ENCODE data around the gene SLC2A9. TPM values are rescaled to one million over a fixed set of nuclear protein-coding genes. Genes with fewer than 3 reads are reported as not detected.

Gene SLC2A9
- total and polyA plus RNA-seq, 4 donors: 2.1 to 16.5 (median 9.5) TPM

- Histone ChIP-seq H3K27me3 (ENCODE audit: control insufficient read depth in 1 of 2, insufficient read depth in 2 of 2, low read length in 1 of 2) (peaks cover 0 to 2% of the 10 kb centered on the region in 2 donors), H3K27ac (ENCODE audit: low read depth in 1 of 2, low read length in 2 of 2) (no peak overlapping the region), H3K36me3 (ENCODE audit: control insufficient read depth in 1 of 2, insufficient read depth in 2 of 2, low read length in 1 of 2) (no peaks in the 10 kb centered on the region), H3K4me3 (ENCODE audit: low read length in 2 of 2) (no peak overlapping the region), H3K9me3 (ENCODE audit: control insufficient read depth, low read length) (no peaks in the 10 kb centered on the region), H3K4me1 (ENCODE audit: control insufficient read depth in 1 of 2, insufficient read depth in 2 of 2, low read length in 2 of 2) (no peaks in the 10 kb centered on the region)
- intact Hi-C loops (cut with DNase I): no loop called here
- DNase-seq (no peak), ATAC-seq (ENCODE audit: low FRiP score) (no peak)
- 84 to 93% methylated on average over 2 of the region's 2 CpGs for WGBS, 2 donors
Observed at GRCh38 chr4:9832640-9833039, 188.7 kb downstream of the SLC2A9 start.

- ATAC-seq (ENCODE audit: low FRiP score) (no peak), DNase-seq (no peak)
- no peaks in the 10 kb centered on the region for H3K36me3 ChIP-seq (ENCODE audit: control insufficient read depth in 1 of 2, insufficient read depth in 2 of 2, low read length in 1 of 2)
- no peaks in the 10 kb centered on the region for H3K4me1 ChIP-seq (ENCODE audit: control insufficient read depth in 1 of 2, insufficient read depth in 2 of 2, low read length in 2 of 2)
- intact Hi-C loops (cut with DNase I): no loop called here
- no peaks in the 10 kb centered on the region for H3K27me3 ChIP-seq (ENCODE audit: control insufficient read depth in 1 of 2, insufficient read depth in 2 of 2, low read length in 1 of 2)
- WGBS, 2 donors: 76 to 78% methylated on average over 1 of the region's 1 CpG
- H3K4me3 ChIP-seq (ENCODE audit: low read length in 2 of 2): no peak overlapping the region
- no peaks in the 10 kb centered on the region for H3K9me3 ChIP-seq (ENCODE audit: control insufficient read depth, low read length)
- H3K27ac ChIP-seq (ENCODE audit: low read depth in 1 of 2, low read length in 2 of 2): no peak overlapping the region
Observed at GRCh38 chr4:9826551-9826950, 194.7 kb downstream of the SLC2A9 start.

GRCh38 chr4:9825049-9825448 lies 196.2 kb downstream of the SLC2A9 start:
- H3K36me3 ChIP-seq (ENCODE audit: control insufficient read depth in 1 of 2, insufficient read depth in 2 of 2, low read length in 1 of 2): no peaks in the 10 kb centered on the region
- no peaks in the 10 kb centered on the region for H3K27me3 ChIP-seq (ENCODE audit: control insufficient read depth in 1 of 2, insufficient read depth in 2 of 2, low read length in 1 of 2)
- ATAC-seq (ENCODE audit: low FRiP score) (no peak), DNase-seq (no peak)
- intact Hi-C loops (cut with DNase I): no loop called here
- no peak overlapping the region for H3K4me3 ChIP-seq (ENCODE audit: low read length in 2 of 2)
- H3K9me3 ChIP-seq (ENCODE audit: control insufficient read depth, low read length): no peaks in the 10 kb centered on the region
- no peak overlapping the region for H3K27ac ChIP-seq (ENCODE audit: low read depth in 1 of 2, low read length in 2 of 2)
- WGBS, 2 donors: 85 to 86% methylated on average over 3 of the region's 3 CpGs
- no peaks in the 10 kb centered on the region for H3K4me1 ChIP-seq (ENCODE audit: control insufficient read depth in 1 of 2, insufficient read depth in 2 of 2, low read length in 2 of 2)

GRCh38 chr4:9820343-9820742 lies 201.0 kb downstream of the SLC2A9 start:
- no peak for ATAC-seq (ENCODE audit: low FRiP score)
- Histone ChIP-seq H3K4me1 (ENCODE audit: control insufficient read depth in 1 of 2, insufficient read depth in 2 of 2, low read length in 2 of 2) (no peaks in the 10 kb centered on the region), H3K9me3 (ENCODE audit: control insufficient read depth, low read length) (no peaks in the 10 kb centered on the region), H3K4me3 (ENCODE audit: low read length in 2 of 2) (no peak overlapping the region), H3K27ac (ENCODE audit: low read depth in 1 of 2, low read length in 2 of 2) (no peak overlapping the region), H3K36me3 (ENCODE audit: control insufficient read depth in 1 of 2, insufficient read depth in 2 of 2, low read length in 1 of 2) (no peaks in the 10 kb centered on the region), H3K27me3 (ENCODE audit: control insufficient read depth in 1 of 2, insufficient read depth in 2 of 2, low read length in 1 of 2) (no peaks in the 10 kb centered on the region)
- no peak for DNase-seq
- WGBS, 2 donors: 71 to 72% methylated on average over 5 of the region's 5 CpGs
- intact Hi-C loops (cut with DNase I): no loop called here

GRCh38 chr4:9816285-9816684 lies 205.0 kb downstream of the SLC2A9 start:
- no peak overlapping the region for H3K4me3 ChIP-seq (ENCODE audit: low read length in 2 of 2)
- no peaks in the 10 kb centered on the region for H3K4me1 ChIP-seq (ENCODE audit: control insufficient read depth in 1 of 2, insufficient read depth in 2 of 2, low read length in 2 of 2)
- no peaks in the 10 kb centered on the region for H3K36me3 ChIP-seq (ENCODE audit: control insufficient read depth in 1 of 2, insufficient read depth in 2 of 2, low read length in 1 of 2)
- ATAC-seq (ENCODE audit: low FRiP score): no peak
- intact Hi-C loops (cut with DNase I): no loop called here
- no peaks in the 10 kb centered on the region for H3K9me3 ChIP-seq (ENCODE audit: control insufficient read depth, low read length)
- H3K27ac ChIP-seq (ENCODE audit: low read depth in 1 of 2, low read length in 2 of 2): no peak overlapping the region
- WGBS, 2 donors: 87 to 88% methylated on average over 3 of the region's 3 CpGs
- H3K27me3 ChIP-seq (ENCODE audit: control insufficient read depth in 1 of 2, insufficient read depth in 2 of 2, low read length in 1 of 2): no peaks in the 10 kb centered on the region
- DNase-seq: no peak

GRCh38 chr4:9812501-9813340 lies 208.6 kb downstream of the SLC2A9 start:
- Histone ChIP-seq H3K4me3 (ENCODE audit: low read length in 2 of 2) (no peak overlapping the region), H3K4me1 (ENCODE audit: control insufficient read depth in 1 of 2, insufficient read depth in 2 of 2, low read length in 2 of 2) (no peaks in the 10 kb centered on the region), H3K27ac (ENCODE audit: low read depth in 1 of 2, low read length in 2 of 2) (no peak overlapping the region), H3K9me3 (ENCODE audit: control insufficient read depth, low read length) (no peaks in the 10 kb centered on the region), H3K36me3 (ENCODE audit: control insufficient read depth in 1 of 2, insufficient read depth in 2 of 2, low read length in 1 of 2) (no peaks in the 10 kb centered on the region), H3K27me3 (ENCODE audit: control insufficient read depth in 1 of 2, insufficient read depth in 2 of 2, low read length in 1 of 2) (no peaks in the 10 kb centered on the region)
- intact Hi-C loops (cut with DNase I): no loop called here
- DNase-seq (no peak), ATAC-seq (ENCODE audit: low FRiP score) (no peak)
- 22 to 23% methylated on average over 4 of the region's 4 CpGs for WGBS, 2 donors

GRCh38 chr4:9811806-9812205 lies 209.5 kb downstream of the SLC2A9 start:
- no peak overlapping the region for H3K4me3 ChIP-seq (ENCODE audit: low read length in 2 of 2)
- H3K9me3 ChIP-seq (ENCODE audit: control insufficient read depth, low read length): no peaks in the 10 kb centered on the region
- no peaks in the 10 kb centered on the region for H3K4me1 ChIP-seq (ENCODE audit: control insufficient read depth in 1 of 2, insufficient read depth in 2 of 2, low read length in 2 of 2)
- no peak overlapping the region for H3K27ac ChIP-seq (ENCODE audit: low read depth in 1 of 2, low read length in 2 of 2)
- ATAC-seq (ENCODE audit: low FRiP score) (no peak), DNase-seq (no peak)
- intact Hi-C loops (cut with DNase I): no loop called here
- no peaks in the 10 kb centered on the region for H3K27me3 ChIP-seq (ENCODE audit: control insufficient read depth in 1 of 2, insufficient read depth in 2 of 2, low read length in 1 of 2)
- H3K36me3 ChIP-seq (ENCODE audit: control insufficient read depth in 1 of 2, insufficient read depth in 2 of 2, low read length in 1 of 2): no peaks in the 10 kb centered on the region
- 79 to 80% methylated on average over 3 of the region's 3 CpGs for WGBS, 2 donors

- H3K4me3 ChIP-seq (ENCODE audit: low read length in 2 of 2): no peak overlapping the region
- H3K27me3 ChIP-seq (ENCODE audit: control insufficient read depth in 1 of 2, insufficient read depth in 2 of 2, low read length in 1 of 2): no peaks in the 10 kb centered on the region
- intact Hi-C loops (cut with DNase I): no loop called here
- no peaks in the 10 kb centered on the region for H3K36me3 ChIP-seq (ENCODE audit: control insufficient read depth in 1 of 2, insufficient read depth in 2 of 2, low read length in 1 of 2)
- DNase-seq (no peak), ATAC-seq (ENCODE audit: low FRiP score) (no peak)
- no peaks in the 10 kb centered on the region for H3K9me3 ChIP-seq (ENCODE audit: control insufficient read depth, low read length)
- no peak overlapping the region for H3K27ac ChIP-seq (ENCODE audit: low read depth in 1 of 2, low read length in 2 of 2)
- WGBS, 2 donors: 37 to 53% methylated on average over 5 of the region's 5 CpGs
- H3K4me1 ChIP-seq (ENCODE audit: control insufficient read depth in 1 of 2, insufficient read depth in 2 of 2, low read length in 2 of 2): no peaks in the 10 kb centered on the region
Observed at GRCh38 chr4:9808077-9808476, 213.2 kb downstream of the SLC2A9 start.

- WGBS, 2 donors: 86 to 87% methylated on average over 5 of the region's 5 CpGs
Observed at GRCh38 chr4:9804918-9805317, 216.4 kb downstream of the SLC2A9 start.

More at GRCh38 chr4:9804918-9805317, 216.4 kb downstream of the SLC2A9 start:
- DNase-seq (no peak), ATAC-seq (ENCODE audit: low FRiP score) (no peak)
- H3K4me3 ChIP-seq (ENCODE audit: low read length in 2 of 2): no peak overlapping the region
- no peaks in the 10 kb centered on the region for H3K36me3 ChIP-seq (ENCODE audit: control insufficient read depth in 1 of 2, insufficient read depth in 2 of 2, low read length in 1 of 2)
- H3K27me3 ChIP-seq (ENCODE audit: control insufficient read depth in 1 of 2, insufficient read depth in 2 of 2, low read length in 1 of 2): no peaks in the 10 kb centered on the region
- H3K27ac ChIP-seq (ENCODE audit: low read depth in 1 of 2, low read length in 2 of 2): no peak overlapping the region
- no peaks in the 10 kb centered on the region for H3K4me1 ChIP-seq (ENCODE audit: control insufficient read depth in 1 of 2, insufficient read depth in 2 of 2, low read length in 2 of 2)
- H3K9me3 ChIP-seq (ENCODE audit: control insufficient read depth, low read length): no peaks in the 10 kb centered on the region
- intact Hi-C loops (cut with DNase I): no loop called here
